ENCODE data around the gene SLC45A3.

The SLC45A3 gene

GRCh38 chr1:205709059-205709398 is 28.7 kb upstream of the SLC45A3 start:
- H3K4me3 ChIP-seq (ENCODE audit: low read depth, low read length) = no peak overlapping the region
- no peak for DNase-seq (ENCODE audit: low read depth)
- no peak for TF ChIP-seq CTCF (IDR thresholded peaks at IDR 0.05; ENCODE audit: insufficient read depth, low read depth, low read length, missing control alignments)

GRCh38 chr1:205706601-205707502 is 26.5 kb upstream of the SLC45A3 start:
- DNase-seq (ENCODE audit: low read depth) = no peak
- H3K4me3 ChIP-seq (ENCODE audit: low read depth, low read length) = no peak overlapping the region
- no peak for TF ChIP-seq CTCF (IDR thresholded peaks at IDR 0.05; ENCODE audit: insufficient read depth, low read depth, low read length, missing control alignments)

GRCh38 chr1:205704903-205705302 is 24.6 kb upstream of the SLC45A3 start:
- TF ChIP-seq CTCF (IDR thresholded peaks at IDR 0.05; ENCODE audit: insufficient read depth, low read depth, low read length, missing control alignments) = no peak
- no peak overlapping the region for H3K4me3 ChIP-seq (ENCODE audit: low read depth, low read length)
- no peak for DNase-seq (ENCODE audit: low read depth)

- DNase-seq (ENCODE audit: low read depth) = no peak
- no peak for TF ChIP-seq CTCF (IDR thresholded peaks at IDR 0.05; ENCODE audit: insufficient read depth, low read depth, low read length, missing control alignments)
- H3K4me3 ChIP-seq (ENCODE audit: low read depth, low read length) = no peak overlapping the region
These were observed 22.8 kb upstream of the SLC45A3 start for GRCh38 chr1:205703072-205703471.

GRCh38 chr1:205701891-205702290 is 21.6 kb upstream of the SLC45A3 start:
- no peak for TF ChIP-seq CTCF (IDR thresholded peaks at IDR 0.05; ENCODE audit: insufficient read depth, low read depth, low read length, missing control alignments)
- DNase-seq (ENCODE audit: low read depth) = no peak
- H3K4me3 ChIP-seq (ENCODE audit: low read depth, low read length) = no peak overlapping the region

GRCh38 chr1:205701420-205701819 is 21.1 kb upstream of the SLC45A3 start:
- TF ChIP-seq CTCF (IDR thresholded peaks at IDR 0.05; ENCODE audit: insufficient read depth, low read depth, low read length, missing control alignments) = no peak
- H3K4me3 ChIP-seq (ENCODE audit: low read depth, low read length) = no peak overlapping the region
- DNase-seq (ENCODE audit: low read depth) = no peak
